B cell (primary cell): Measurements from ENCODE around the gene HOXD4. TPM values are rescaled to one million over a fixed set of nuclear protein-coding genes. Genes with fewer than 3 reads are reported as not detected.

ENCODE experiments used
- ATAC-seq: fragments of 200-7000 bp; cut with Tn5 transposase; one replicate; pipeline ENCODE4 v1.10.0; 2021; ENCODE audit warnings: low read depth, mild to moderate bottlenecking, moderate number of reproducible peaks, moderate library complexity
- CTCF ChIA-PET: fragments of 350-600 bp; sonication (Branson Sonifier 250); formaldehyde crosslinking; loops from one replicate; lab custom pipeline; 2021; ENCODE audit warnings: antibody characterized with exemption, inconsistent platforms; lab: Charles Lee
- POLR2A ChIA-PET: fragments of 350-600 bp; sonication (Branson Sonifier 250); formaldehyde crosslinking; loops from one replicate; lab custom pipeline; 2021; ENCODE audit warnings: antibody characterized with exemption; lab: Charles Lee
- DNase-seq: peaks from one replicate; pipeline ENCODE4 v3.0.0; 2013
- H2AFZ ChIP-seq: 2 replicates; pipeline ENCODE4 v1.6.1; 2012; ENCODE audit warnings: mild to moderate bottlenecking, low read depth, low read length; ENCODE audit not compliant: insufficient read depth, poor library complexity, severe bottlenecking
- H3K27ac ChIP-seq, 2 donors: 1 replicate in 1 of 2; 2 replicates in 1 of 2; pipeline ENCODE4 v1.5.1; 2012 to 2013; ENCODE audit warnings: low read length in 2 of 2, mild to moderate bottlenecking in 2 of 2, moderate library complexity in 1 of 2
- H3K27me3 ChIP-seq, 4 experiments: fragments of 200-600 bp in 1 of 4; sonication (generic) in 1 of 4; replicated peaks in 1 of 4; 1 replicate in 2 of 4; 2 replicates in 2 of 4; pipeline versions ENCODE4 v1.6.1 to v1.7.0; 2013 to 2016; ENCODE audit warnings: low read length in 3 of 4, mild to moderate bottlenecking in 2 of 4, mixed read lengths in 1 of 4, moderate library complexity in 1 of 4; ENCODE audit not compliant: insufficient read depth in 4 of 4, control insufficient read depth in 3 of 4; ENCODE audit errors: control extremely low read depth in 1 of 4
- H3K36me3 ChIP-seq, 2 experiments: replicated peaks in 1 of 2; 1 replicate in 1 of 2; 2 replicates in 1 of 2; pipeline versions ENCODE4 v1.6.1 to v1.7.1; 2013; ENCODE audit warnings: low read length in 1 of 2; ENCODE audit not compliant: insufficient read depth in 2 of 2, control insufficient read depth in 1 of 2; ENCODE audit errors: control extremely low read depth in 1 of 2, extremely low read depth in 1 of 2
- H3K4me1 ChIP-seq, 2 donors: fragments of 200-600 bp in 1 of 2; sonication (generic) in 1 of 2; 1 replicate in 1 of 2; 2 replicates in 1 of 2; pipeline versions ENCODE4 v1.5.1 to v1.6.1; 2013 to 2017; ENCODE audit warnings: low read length in 2 of 2; ENCODE audit not compliant: control insufficient read depth in 2 of 2, insufficient read depth in 2 of 2
- H3K4me2 ChIP-seq: replicated peaks from 2 replicates; pipeline ENCODE3; 2012; ENCODE audit warnings: mild to moderate bottlenecking, low read depth, low read length; ENCODE audit not compliant: poor library complexity, severe bottlenecking
- H3K4me3 ChIP-seq, 5 experiments: fragments of 200-600 bp in 1 of 5; sonication (generic) in 1 of 5; 1 replicate in 3 of 5; 2 replicates in 2 of 5; pipeline versions ENCODE4 v1.5.1 to v1.7.0; 2011 to 2016; ENCODE audit warnings: low read length in 4 of 5, mild to moderate bottlenecking in 4 of 5, low read depth in 2 of 5, control low read depth in 1 of 5, moderate library complexity in 1 of 5; ENCODE audit not compliant: insufficient read depth in 1 of 5; ENCODE audit errors: control extremely low read depth in 1 of 5, extremely low read depth in 1 of 5
- H3K79me2 ChIP-seq: fragments of 200-600 bp; sonication (generic); one replicate; pipeline ENCODE4 v1.6.0; 2016; ENCODE audit warnings: low read length; ENCODE audit not compliant: control insufficient read depth, insufficient read depth
- H3K9ac ChIP-seq: fragments of 200-600 bp; sonication (generic); 2 replicates; pipeline ENCODE4 v1.6.1; 2017; ENCODE audit warnings: mild to moderate bottlenecking, low read length, moderate library complexity
- H3K9me3 ChIP-seq, 3 donors: one replicate each; pipeline versions ENCODE4 v1.6.1 to v1.7.1; 2013; ENCODE audit warnings: low read length in 2 of 3; ENCODE audit not compliant: control insufficient read depth in 2 of 3, insufficient read depth in 1 of 3; ENCODE audit errors: control extremely low read depth in 1 of 3
- H4K20me1 ChIP-seq: 2 replicates; pipeline ENCODE4 v1.6.0; 2012; ENCODE audit warnings: mild to moderate bottlenecking, low read length; ENCODE audit not compliant: insufficient read depth, control insufficient read depth, poor library complexity, severe bottlenecking
- H3K27ac Mint-ChIP-seq: one replicate; pipeline ENCODE4 v1.8.0; 2021; ENCODE audit warnings: mixed read lengths
- H3K27me3 Mint-ChIP-seq: one replicate; pipeline ENCODE4 v1.8.0; 2021; ENCODE audit warnings: mixed read lengths
- H3K4me1 Mint-ChIP-seq: one replicate; pipeline ENCODE4 v1.8.0; 2021; ENCODE audit warnings: mixed read lengths
- H3K4me3 Mint-ChIP-seq: one replicate; pipeline ENCODE4 v1.8.0; 2021; ENCODE audit warnings: mixed read lengths
- H3K9me3 Mint-ChIP-seq: one replicate; pipeline ENCODE4 v1.8.0; 2022; ENCODE audit warnings: mixed read lengths; ENCODE audit not compliant: insufficient read depth
- EZH2 ChIP-seq: IDR thresholded peaks from 2 replicates; pipeline ENCODE4 v1.6.1; 2012; ENCODE audit warnings: borderline replicate concordance, low read depth, mild to moderate bottlenecking, moderate library complexity, low read length; ENCODE audit not compliant: insufficient read depth, poor library complexity, severe bottlenecking
- WGBS: methylation state at CpG from one replicate; pipeline ENCODE4 v1.1.5; 2013; ENCODE audit warnings: missing lambda C conversion rate; ENCODE audit not compliant: insufficient coverage; 5-methylcytosine and 5-hydroxymethylcytosine counted together
- intact Hi-C: fragments of 100-400 bp; cut with micrococcal nuclease; formaldehyde crosslinking; loops from one replicate; pipeline ENCODE4 v1.10.0; 2022
- polyA plus RNA-seq: library from polyadenylated mRNA; depleted of rRNA; stranded (reverse); fragments of >200 nt; gene quantifications from 2 replicates; pipeline ENCODE4 v1.2.3, GENCODE V29; 2012
- total RNA-seq, 2 donors: library from RNA; stranded (reverse); fragments of 120-200 nt in 1 of 2; gene quantifications; 1 replicate in 1 of 2; 2 replicates in 1 of 2; pipeline versions ENCODE4 v1.2.3 to v1.2.4, GENCODE V29; 2013 to 2022
- TF ChIP-seq, protein P1 (sequence below): fragments of 200-600 bp; IDR thresholded peaks from one replicate; pipeline ENCODE4 v1.8.0; 2022; ENCODE audit warnings: antibody characterized with exemption, mild to moderate bottlenecking

The HOXD4 gene
- total and polyA plus RNA-seq, 2 donors (not counting 1 experiment from before 2014, with no cell fraction given) = not detected

GRCh38 chr2:176188774-176189680 lies 37.7 kb downstream of the HOXD4 start:
- Mint-ChIP-seq H3K27ac (no peak overlapping the region), H3K27me3 (peaks cover 64% of the 10 kb centered on the region), H3K4me3 (peak overlapping the region; percentile 73), H3K4me1 (peaks cover 24% of the 10 kb centered on the region), H3K9me3 (no peaks in the 10 kb centered on the region)
- H3K9ac ChIP-seq = peak overlapping the region; percentile 48
- no peaks in the 10 kb centered on the region for H3K9me3 ChIP-seq
- peaks cover 20 to 28% of the 10 kb centered on the region in 2 donors for H3K4me1 ChIP-seq
- ATAC-seq (no peak), DNase-seq (peak; percentile 47)
- no peaks in the 10 kb centered on the region for H3K79me2 ChIP-seq
- H3K27me3 ChIP-seq = peaks cover 0 to 57% (median 49%) of the 10 kb centered on the region in 4 experiments
- H3K36me3 ChIP-seq = no peaks in the 10 kb centered on the region
- CTCF ChIA-PET = interaction anchor here (1.3 kb wide), 1 partner anchor 58 kb away, joined by 3 read pairs; no protein-coding TSS in a partner anchor
- H3K4me3 ChIP-seq = peak overlapping the region in 3 of 5 experiments; percentile 22 to 51 (median 39)
- peak overlapping the region; percentile 88 for H3K4me2 ChIP-seq
- intact Hi-C loops = no loop called here
- no peak overlapping the region for H3K27ac ChIP-seq
- no peak for TF ChIP-seq EZH2
- TF ChIP-seq, protein P1, sequence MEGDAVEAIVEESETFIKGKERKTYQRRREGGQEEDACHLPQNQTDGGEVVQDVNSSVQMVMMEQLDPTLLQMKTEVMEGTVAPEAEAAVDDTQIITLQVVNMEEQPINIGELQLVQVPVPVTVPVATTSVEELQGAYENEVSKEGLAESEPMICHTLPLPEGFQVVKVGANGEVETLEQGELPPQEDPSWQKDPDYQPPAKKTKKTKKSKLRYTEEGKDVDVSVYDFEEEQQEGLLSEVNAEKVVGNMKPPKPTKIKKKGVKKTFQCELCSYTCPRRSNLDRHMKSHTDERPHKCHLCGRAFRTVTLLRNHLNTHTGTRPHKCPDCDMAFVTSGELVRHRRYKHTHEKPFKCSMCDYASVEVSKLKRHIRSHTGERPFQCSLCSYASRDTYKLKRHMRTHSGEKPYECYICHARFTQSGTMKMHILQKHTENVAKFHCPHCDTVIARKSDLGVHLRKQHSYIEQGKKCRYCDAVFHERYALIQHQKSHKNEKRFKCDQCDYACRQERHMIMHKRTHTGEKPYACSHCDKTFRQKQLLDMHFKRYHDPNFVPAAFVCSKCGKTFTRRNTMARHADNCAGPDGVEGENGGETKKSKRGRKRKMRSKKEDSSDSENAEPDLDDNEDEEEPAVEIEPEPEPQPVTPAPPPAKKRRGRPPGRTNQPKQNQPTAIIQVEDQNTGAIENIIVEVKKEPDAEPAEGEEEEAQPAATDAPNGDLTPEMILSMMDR = no peak
- POLR2A ChIA-PET = no interaction called here
- H4K20me1 ChIP-seq = no peaks in the 10 kb centered on the region
- H2AFZ ChIP-seq = peak overlapping the region; percentile 50
- WGBS = 8% methylated on average over 94 of the region's 98 CpGs
